Amniotic epithelial cell (primary cell): ENCODE results near the gene STEAP3.

Source experiments
- DNase-seq: peaks from one replicate; pipeline ENCODE4 v3.0.0-alpha.2; 2010; ENCODE audit warnings: low read depth

Gene STEAP3

DNA sequence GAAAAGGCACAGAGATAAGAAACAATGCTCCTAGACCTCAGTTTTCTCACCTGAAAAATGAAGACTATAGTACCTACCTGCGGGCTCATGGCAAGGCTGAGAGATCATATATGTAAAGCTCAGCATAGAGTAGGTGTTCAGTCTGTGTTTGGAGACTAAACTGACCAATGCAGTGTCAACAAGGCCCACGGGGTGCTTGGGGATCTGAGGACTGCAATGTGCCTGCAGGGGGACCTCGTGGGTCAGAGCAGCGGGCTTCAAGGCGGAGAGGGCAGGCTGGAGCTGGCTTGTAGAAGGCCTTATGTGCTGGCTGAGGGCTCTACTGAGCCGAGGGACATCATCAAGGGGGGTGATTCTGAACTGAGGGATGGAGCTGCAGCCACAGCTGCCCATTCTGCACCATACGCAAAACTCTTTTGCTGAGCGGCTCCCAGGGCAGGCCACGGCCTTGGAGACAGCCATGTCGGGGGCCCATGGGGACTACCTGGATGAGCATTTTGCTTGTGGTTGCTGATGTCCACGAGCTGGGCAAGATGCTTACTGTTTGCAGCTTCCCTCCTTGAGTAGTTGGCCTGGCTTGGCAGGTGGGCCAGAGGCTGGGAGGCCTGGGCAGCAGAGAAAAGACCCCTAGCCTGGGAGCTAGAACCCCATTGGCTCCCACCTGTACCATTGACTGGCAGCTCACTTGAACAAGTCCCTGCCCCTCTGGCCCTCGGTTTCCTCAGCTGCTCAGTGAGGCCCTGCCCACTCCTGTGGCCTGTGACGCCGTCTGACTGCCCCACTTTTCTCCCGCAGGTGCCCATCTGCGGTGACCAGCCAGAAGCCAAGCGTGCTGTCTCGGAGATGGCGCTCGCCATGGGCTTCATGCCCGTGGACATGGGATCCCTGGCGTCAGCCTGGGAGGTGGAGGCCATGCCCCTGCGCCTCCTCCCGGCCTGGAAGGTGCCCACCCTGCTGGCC is 23.5 kb downstream of the STEAP3 start:
- no peak for DNase-seq

DNA sequence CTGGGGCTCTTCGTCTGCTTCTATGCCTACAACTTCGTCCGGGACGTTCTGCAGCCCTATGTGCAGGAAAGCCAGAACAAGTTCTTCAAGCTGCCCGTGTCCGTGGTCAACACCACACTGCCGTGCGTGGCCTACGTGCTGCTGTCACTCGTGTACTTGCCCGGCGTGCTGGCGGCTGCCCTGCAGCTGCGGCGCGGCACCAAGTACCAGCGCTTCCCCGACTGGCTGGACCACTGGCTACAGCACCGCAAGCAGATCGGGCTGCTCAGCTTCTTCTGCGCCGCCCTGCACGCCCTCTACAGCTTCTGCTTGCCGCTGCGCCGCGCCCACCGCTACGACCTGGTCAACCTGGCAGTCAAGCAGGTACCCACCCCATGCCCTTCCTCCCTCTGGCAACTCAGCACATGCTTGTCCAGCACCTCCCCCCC is 24.2 kb downstream of the STEAP3 start:
- no peak for DNase-seq

DNA sequence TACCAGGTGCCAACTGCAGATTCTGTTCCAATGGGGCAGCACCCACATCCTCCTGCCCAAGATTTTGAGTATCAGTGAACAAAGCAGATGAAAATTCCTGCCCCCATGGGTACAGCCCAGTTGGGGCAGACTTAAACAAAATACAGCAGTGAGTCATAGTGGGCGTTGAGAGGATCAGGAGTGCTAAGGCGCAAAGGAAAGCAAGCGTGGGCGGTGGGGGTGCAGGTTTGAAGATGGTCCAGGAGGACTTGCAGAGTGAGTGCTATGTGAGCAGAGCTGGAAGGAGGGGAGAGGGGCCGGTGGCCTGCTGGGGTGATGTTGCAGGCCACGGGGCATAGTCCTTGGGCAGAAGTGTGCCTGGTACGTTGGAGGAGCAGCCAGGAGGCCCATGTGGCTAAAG is 24.7 kb downstream of the STEAP3 start:
- DNase-seq = peak; percentile 67

DNA sequence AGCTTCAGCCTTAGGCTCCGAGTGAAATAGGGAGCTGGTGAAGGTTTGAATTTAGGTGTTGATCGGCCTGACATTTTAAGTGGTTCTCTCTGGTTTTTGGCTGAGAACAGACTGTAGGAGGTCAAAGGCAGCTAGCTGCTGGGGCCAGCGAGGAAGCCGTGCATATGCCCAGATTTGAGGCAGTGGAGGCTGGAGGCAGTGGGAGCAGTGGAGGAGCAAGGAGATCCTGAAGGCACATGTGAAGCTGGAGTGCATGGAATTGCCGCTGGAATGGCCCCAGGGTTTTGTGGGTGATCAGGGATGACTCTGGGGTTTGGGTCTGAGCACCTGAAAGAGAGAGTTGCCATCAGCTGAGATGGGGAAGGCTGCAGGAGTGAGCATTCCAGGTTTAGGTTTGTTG is 25.1 kb downstream of the STEAP3 start:
- no peak for DNase-seq

DNA sequence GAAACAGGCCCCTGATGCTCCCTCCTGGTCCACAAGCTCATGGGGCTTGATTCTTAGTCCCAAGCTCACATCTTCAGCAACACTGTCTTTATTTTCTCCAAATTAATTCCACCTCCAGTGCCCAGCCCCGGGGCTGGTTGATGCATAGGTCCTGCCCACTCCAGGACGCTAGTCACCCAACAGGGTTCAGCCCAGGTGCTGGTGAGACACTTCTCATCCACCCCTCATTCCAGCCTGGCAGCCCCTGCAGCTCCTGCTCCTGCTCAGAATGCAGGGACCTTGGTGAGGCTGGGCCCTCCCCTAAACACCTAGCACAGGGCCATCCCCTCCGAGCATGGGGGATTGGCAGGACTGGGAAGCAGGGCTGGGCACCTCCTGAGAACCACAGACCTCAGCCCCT is 25.7 kb downstream of the STEAP3 start:
- DNase-seq = no peak

DNA sequence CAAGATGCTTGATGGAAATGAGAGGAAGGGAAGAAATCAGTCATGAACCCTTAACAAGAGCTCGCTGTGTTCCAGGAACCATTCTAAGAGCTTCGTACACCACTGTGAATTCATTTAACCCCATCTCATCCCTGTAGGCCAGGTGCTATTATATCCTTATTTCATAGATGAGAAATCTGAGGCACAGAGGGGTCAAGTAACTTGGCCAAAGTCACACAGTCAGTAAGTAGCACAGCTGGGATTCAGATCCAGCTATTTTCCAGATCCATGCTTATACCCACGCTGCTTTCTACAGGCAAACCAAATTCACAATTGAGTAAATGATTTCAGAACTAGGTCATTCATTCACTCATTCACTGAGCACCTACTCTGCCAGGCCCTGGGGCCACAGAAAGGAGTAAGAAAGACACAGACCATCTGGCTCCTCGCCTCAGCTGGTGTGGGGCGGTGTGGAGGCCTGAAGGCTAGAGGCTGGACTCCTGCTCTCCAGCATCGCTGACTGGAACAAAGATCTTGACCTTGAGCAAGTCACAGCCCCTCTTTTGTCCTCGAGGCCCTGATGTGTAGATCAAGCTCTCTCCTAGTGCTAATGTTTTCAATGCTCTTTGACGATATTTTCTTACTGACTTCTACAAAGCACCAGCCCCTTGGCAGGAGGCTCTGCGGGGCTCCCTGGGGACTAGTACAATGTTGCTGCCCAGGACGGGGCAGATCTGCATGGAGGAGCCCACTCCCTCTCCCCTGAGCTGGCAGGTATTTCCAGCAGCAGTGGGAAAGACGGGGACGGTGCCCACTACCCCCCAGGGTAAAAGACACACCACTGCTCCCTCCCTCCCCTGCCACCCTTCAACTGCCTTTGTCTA is 26.5 kb downstream of the STEAP3 start:
- no peak for DNase-seq

DNA sequence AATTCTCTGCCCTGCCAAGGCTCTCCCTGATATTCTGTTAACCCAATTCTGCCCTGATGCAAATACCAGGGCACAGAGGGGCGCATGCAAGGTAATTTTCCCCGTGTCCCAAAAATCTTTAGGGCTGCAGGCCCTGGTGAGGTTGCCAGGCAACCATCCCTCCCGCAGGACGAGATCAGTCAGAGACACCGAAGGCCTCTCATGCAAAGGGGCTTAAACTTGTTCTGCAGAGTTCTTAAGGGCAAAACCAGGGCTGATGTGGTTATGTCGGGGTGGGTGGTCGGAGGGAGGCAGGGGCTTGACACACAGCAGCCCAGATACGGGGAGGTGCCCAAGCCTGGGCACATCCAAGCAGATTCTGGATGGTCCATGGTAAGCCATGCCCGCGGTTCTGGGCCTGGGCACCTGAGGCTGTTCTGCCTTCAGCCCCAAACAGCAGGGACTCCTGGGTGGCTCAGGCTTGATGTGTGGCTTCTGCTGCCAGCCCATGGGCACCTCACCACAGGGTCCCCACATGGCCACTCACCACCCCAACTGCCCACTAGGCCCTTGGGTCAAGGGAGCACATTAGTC is 27.2 kb downstream of the STEAP3 start:
- no peak for DNase-seq

DNA sequence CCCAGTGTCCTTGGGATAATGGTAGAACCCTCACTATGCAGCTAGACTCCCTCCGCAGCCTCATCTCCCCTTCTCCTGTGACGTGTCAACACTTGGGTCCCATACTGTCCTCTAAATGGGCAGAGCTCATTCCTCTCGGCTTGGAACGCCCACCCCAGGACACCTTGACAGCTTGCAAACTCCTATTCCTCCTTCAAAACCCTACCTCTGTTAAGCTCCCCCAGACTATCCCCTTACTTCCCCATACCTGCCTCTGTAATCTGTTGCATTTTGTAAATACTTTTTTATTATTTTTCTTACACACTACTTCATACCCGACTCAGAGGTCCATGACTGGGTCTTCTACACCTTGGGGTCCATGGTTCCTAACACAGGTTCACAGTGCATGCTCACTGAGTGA is 28.0 kb downstream of the STEAP3 start:
- DNase-seq = no peak

DNA sequence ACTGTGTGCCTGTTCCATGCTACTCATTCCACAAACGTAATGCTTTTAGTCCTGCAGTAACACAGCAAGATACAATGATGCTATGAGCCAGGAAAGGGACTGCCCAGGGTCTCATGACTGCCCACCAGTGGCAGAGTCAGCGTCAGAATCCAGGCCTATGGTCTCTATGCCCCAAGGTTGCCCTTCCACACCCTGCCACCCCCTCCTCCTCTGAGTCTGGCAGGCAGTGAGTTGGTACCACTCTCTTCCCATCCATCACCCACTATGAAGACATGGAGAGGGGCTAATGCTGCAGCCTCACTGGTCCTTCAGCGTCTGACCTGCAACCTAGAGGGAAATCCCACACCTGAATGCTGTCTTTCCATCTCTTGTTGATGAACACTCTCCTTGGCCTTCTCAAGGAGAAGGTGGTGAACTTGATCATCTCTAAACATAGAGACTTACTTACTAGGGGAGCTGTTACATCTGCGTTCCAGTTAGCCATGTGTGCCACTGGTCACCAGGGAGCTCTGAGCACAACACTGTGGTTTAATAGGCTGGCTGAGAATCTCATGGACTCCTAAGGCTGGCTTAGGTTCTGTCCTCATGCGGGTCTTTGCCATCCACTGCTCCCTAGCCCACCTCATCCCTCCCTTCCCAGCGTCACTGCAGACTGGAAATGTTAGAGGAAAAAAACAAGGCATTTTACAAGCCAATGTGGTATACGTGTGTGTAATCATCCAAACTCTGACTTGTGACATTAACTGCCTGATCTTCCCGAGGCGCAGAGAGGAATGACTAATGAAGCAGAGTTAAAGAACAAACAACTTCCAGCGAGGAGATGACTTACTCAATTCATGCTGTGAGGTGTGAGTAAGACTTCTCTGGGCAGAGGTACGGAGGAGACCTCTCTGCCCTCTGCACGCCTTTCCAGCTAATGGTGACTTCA is 28.8 kb downstream of the STEAP3 start:
- peak; percentile 99 for DNase-seq

DNA sequence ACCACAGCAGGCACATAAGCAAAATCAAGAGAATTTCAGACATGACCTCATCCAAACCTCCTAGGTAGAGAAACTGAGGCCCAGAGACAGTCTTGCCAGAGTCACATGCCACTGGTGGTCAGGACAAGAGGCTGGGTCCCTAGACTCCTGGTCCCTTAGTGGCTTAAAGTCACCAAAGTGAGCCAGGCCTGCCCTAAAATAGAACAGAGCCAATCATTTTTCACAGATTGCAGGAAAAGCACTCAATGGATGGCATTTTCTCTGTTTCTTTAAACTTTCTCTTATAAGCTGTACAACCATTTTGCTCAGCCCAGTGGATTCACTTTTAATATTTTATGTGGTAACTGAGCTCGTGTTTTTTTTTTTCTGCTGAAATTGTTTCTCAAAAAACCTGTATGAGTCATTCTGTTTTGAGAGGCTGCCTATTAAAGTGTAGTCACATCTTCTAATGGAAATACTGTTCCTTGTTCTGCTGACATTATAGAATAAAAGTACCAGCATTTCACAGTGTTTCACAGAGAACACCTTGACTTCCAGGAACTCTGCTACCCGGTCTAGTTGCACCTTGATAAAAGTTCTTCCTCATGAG is 29.6 kb downstream of the STEAP3 start:
- peak; percentile 81 for DNase-seq

DNA sequence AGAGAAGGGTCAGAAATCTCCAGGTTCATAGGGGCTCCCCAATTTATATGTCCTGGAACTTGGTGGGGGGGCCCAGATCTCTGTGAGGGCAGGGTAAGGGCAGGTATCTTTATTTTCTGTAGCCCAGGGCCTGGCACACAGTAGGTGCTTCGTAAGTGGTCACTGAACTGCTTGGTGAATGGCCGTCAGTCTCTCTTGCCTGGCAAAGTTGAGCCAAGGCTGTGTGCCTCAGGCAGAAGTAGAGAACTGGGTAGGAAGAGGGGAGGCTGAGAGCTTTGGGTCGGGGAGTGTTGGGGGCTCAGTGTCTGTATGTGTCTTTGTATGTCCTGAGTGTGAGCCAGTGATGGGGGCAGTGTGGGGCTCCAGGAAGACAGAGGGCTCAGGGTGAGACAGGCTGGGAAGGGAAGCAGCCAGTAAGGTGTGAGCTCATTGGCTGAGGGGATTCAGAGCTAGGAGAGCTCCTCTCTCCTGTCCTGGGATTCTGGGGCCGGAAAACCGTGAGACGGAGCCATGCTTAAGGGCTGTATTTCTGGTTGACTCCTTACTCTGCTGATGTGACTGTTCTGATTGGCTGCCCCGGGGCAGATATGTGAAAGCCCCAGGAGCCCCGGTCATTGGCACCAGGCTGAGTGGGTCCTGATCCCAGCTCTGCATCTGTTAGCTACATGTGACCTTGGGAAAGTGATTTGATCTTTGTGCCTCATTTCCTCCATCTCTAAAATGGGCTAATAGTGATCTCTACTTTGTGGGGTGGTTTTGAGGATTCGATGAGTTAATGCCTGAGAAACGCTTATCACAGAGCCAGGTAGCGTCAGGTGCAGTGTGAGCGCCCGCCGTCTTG is 30.3 kb downstream of the STEAP3 start:
- no peak for DNase-seq

DNA sequence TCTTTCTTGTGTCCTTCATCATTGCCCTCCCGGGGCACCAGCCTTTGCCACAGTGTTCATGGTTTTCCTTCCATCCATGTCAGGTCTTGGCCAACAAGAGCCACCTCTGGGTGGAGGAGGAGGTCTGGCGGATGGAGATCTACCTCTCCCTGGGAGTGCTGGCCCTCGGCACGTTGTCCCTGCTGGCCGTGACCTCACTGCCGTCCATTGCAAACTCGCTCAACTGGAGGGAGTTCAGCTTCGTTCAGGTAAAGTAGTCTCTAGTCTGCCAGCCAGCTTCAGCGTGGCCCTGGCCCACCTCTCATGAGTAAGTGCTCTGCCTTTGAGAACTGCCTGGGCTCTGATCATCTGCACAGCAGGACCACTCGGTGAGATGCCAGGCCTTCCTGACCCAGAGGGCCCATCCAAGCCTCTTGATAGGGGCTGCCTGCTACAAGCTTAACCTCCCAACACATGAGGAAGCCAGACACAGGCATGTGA is 31.0 kb downstream of the STEAP3 start:
- DNase-seq = no peak

DNA sequence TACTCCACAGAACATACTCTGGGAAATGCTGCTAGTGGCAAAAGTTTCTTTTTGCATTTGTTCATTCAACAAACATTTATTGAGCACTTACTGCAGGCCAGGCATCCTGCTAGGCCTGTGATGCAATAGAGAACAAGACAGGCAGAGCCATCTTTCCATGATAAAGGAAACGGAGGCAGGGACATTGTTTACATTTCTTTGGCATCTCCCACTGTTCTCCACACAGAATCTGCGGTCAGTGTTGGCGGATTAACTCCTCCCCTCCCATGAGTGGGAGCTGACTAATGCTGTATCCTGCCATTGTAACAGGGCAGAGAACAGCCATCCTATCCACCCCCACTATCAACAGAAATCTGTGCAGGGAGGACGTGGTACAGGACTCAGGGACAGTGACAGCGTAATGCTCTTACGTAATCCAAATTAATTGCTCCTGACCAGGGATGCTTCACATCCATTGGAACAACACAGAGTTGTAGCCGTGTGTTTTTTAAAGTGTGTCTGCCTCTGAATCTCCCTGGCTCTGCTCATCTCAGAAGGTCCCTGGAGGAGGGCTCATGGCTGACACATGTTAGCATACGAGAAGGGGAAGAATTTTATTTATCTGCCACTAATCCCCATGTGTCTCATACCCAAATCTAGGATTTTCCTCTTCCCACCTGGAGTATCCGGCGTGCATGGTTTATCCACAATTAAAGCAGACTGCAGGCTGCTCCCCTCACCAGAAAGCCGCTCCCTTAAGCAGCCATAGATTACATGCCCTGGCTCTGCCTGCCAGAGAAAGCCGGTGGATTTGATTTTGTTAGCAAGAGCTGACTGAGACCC is 32.3 kb downstream of the STEAP3 start:
- DNase-seq = peak; percentile 99

DNA sequence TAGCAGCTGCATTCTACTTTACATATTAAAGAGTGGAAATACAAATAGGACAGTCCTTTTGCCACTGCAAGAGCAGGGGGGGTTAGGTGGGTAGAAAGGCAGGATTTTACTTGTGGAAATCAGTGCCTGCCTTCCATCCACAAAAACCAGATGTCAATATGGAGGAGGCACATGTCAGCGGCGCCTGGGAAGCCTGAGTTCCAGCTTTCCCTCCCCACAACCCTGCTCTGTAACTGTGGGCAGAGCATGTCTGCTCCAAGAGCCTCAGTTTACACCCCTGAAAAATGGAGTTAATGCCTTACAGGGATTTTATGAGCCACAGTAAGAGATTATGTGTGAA is 32.9 kb downstream of the STEAP3 start:
- no peak for DNase-seq

DNA sequence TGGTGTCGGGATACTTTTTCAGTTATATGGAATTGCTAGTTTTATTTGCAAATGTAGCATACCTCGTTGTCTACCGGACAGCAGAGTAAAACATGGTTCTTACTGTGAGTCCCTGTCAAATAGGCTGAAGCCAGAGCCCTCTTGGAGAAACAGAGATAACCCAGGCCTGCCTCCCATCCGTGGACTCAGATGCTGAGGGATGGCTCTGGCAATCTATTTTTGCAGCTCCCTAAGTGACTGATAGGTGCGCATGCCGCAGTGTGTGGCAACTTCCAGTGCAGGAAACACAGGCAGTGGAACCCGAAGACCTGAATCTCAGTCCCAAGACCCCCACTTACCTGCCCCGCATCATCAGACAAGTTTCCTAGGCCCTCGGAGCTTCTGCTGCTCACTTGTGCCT is 33.6 kb downstream of the STEAP3 start:
- no peak for DNase-seq

DNA sequence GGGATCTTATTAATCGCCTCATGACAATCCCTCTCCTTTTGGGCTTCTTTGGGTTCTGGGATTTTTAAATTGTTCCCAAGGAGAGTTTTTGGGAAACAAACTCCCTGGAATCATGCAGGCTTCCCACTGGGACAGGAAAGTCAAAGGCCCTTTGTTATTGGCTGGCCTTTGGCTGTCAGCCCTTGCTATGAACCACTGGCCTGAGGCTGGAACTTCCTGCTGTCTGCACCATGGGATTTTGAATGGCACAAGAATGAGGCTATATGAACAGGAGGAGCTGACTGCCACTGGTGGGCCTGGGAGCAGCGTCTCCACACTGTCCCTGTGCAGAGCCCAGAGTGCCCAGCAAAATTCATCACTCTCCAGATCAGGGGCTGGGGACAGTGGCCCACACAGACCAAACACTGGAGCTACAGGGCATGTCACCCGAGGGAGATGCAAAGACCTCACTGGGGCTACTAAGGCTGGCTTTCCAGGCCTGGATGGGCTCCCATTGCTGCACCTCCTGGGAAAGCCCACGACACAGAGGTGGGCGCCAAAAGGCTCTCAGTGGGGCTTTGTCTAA is 35.7 kb downstream of the STEAP3 start:
- no peak for DNase-seq

DNA sequence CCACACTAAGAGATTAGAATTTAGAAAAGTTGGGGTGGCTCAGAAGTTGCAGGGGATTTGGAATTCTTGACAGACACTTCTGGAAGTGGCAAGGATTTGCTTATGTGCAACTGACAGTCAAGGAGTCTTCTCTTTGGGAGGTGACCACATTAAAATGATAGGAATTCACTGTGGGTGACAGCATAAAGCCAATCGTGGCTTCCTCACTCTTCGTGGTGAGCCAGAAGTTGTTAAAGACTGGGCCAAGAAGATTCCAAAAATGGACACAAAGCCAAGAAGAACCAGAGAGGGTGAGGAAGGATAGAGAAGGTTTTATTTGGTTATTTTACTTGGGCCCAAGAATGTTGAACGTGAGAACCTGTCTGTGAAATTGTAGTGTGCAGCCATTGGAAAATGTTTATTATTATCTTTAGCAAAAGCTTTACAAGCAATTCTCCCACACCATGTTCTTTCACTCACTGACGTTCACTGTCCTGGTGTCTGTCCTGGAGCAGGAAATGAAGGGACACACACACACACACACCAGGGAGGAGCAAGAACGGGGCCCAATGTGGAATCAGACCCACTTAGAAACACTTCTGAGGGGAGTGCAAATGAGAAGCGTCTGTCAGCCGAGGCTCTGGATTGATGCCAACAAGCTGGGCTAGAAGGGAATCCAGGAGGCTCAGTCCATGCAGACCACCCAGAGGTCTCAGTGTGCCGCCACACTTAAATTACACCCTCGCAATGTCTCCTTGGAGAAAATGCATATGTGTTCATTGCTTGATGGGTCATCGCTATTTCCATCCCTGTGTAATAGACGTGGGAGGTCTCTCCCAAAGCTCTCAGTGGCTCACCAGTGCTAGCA is 37.2 kb downstream of the STEAP3 start:
- DNase-seq = no peak
